AG04449 (cell line): ENCODE results near the gene AMMECR1L.
A peak's percentile ranks its signal among the peaks of the same experiment; 100 is the strongest.
"Not testable (repeated sequence)": the region's sequence is repeated elsewhere in the genome, so short reads cannot be mapped to it uniquely, and the experiment has no call there.

ENCODE experiments used
- CTCF ChIA-PET: fragments of 350-600 bp; formaldehyde crosslinking; extraction: SDS; loops from one replicate; lab custom pipeline; 2021; ENCODE audit warnings: antibody characterized with exemption; lab: Yijun Ruan, JAX
- POLR2A ChIA-PET: fragments of 400-600, 350-600 bp; formaldehyde crosslinking; extraction: SDS; loops from one replicate; lab custom pipeline; 2020; ENCODE audit warnings: antibody characterized with exemption, inconsistent platforms; lab: Yijun Ruan, JAX
- DNase-seq: peaks from one replicate; pipeline ENCODE4 v3.0.0-alpha.2; 2010; ENCODE audit warnings: low read depth, low spot score
- H3K4me3 ChIP-seq: 2 replicates; pipeline ENCODE4 v1.5.1; 2011; ENCODE audit warnings: low read depth, mild to moderate bottlenecking, control low read depth, low read length
- CTCF ChIP-seq: IDR thresholded peaks from one replicate; pipeline ENCODE4 v1.5.1; 2011; ENCODE audit warnings: mild to moderate bottlenecking, moderate library complexity, low read length, control low read depth, inconsistent platforms; ENCODE audit not compliant: insufficient read depth; ENCODE audit errors: missing control alignments

Gene AMMECR1L

GRCh38 chr2:127885780-127886592, at the start of gene AMMECR1L:
Gene AMMECR1L, minus strand, starts transcription at chr2:127885956. Its CDS starts 11,722 bp downstream, at chr2:127874234.
- DNase-seq, POLR2A ChIA-PET, CTCF ChIA-PET: not testable (repeated sequence)
- peak within 1 kb of the TSS; percentile 61 for H3K4me3 ChIP-seq

- ChIA-PET CTCF (no interaction called here), POLR2A (no interaction called here)
- DNase-seq: no peak
- no peak overlapping the region for H3K4me3 ChIP-seq
- TF ChIP-seq CTCF: no peak
Observed at GRCh38 chr2:127935337-127935736, 49.6 kb upstream of the AMMECR1L start.

- H3K4me3 ChIP-seq: no peak overlapping the region
- POLR2A ChIA-PET: no interaction called here
Observed at GRCh38 chr2:127932199-127932876, 46.6 kb upstream of the AMMECR1L start.

GRCh38 chr2:127929449-127929848, 43.7 kb upstream of the AMMECR1L start:
- POLR2A ChIA-PET: no interaction called here
- H3K4me3 ChIP-seq: no peak overlapping the region
- CTCF ChIA-PET: no interaction called here
- no peak for TF ChIP-seq CTCF
- no peak for DNase-seq

More at GRCh38 chr2:127932199-127932876, 46.6 kb upstream of the AMMECR1L start:
- CTCF ChIA-PET: no interaction called here
- peak; percentile 9 for DNase-seq
- TF ChIP-seq CTCF: no peak

- POLR2A ChIA-PET: no interaction called here
- no peak overlapping the region for H3K4me3 ChIP-seq
- TF ChIP-seq CTCF: no peak
- no peak for DNase-seq
- CTCF ChIA-PET: interaction anchor here (0.6 kb wide), 1 partner anchor 11 kb away, joined by 5 read pairs; no protein-coding TSS in a partner anchor
Observed at GRCh38 chr2:127927384-127927783, 41.6 kb upstream of the AMMECR1L start.

- POLR2A ChIA-PET: no interaction called here
- H3K4me3 ChIP-seq: no peak overlapping the region
- CTCF ChIA-PET: no interaction called here
- DNase-seq: no peak
- no peak for TF ChIP-seq CTCF
Observed at GRCh38 chr2:127917916-127918315, 32.2 kb upstream of the AMMECR1L start.
